Ovary (tissue), 3 donors: ENCODE results near the gene DTNBP1.

Experiments used
- EP300 ChIP-seq: sonication (generic); formaldehyde crosslinking; IDR thresholded peaks from one replicate; pipeline ENCODE4 v1.6.1; 2017; ENCODE audit warnings: antibody characterized with exemption
- POLR2A ChIP-seq: fragments of 450-650 bp; IDR thresholded peaks from one replicate; pipeline ENCODE4 v1.6.1; 2017; ENCODE audit warnings: antibody characterized with exemption, mild to moderate bottlenecking, moderate library complexity
- TF ChIP-seq, protein P1 (sequence below), 3 donors: fragments of 450-650 bp in 2 of 3; fragments of 200-600 bp in 1 of 3; IDR thresholded peaks; one replicate each; pipeline versions ENCODE4 v1.5.1 to v1.8.0; 2016 to 2022; ENCODE audit warnings: antibody characterized with exemption in 3 of 3, mild to moderate bottlenecking in 1 of 3
- donor health status: DM: no; HTN: no; CAD: no.

DNA sequence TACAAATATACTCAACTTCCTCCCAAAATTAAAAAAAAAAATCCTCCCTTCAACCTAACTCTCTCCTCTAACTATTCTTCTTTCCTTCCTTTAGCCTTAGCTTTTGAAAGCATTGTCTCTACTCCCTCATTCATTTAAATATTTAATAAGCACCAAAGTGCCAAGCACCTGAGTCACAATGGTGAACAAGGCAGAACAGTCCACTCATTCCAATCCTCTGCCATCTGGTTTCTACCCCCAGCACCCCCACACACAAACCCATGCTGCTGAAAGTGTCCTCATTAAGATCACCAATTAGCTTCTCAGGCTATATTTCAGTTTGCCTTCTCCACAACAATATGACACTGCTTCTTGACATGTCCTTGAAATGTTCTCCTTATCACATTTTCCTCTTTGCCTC, 76.3 kb downstream of the DTNBP1 start:
- TF ChIP-seq, protein P1, sequence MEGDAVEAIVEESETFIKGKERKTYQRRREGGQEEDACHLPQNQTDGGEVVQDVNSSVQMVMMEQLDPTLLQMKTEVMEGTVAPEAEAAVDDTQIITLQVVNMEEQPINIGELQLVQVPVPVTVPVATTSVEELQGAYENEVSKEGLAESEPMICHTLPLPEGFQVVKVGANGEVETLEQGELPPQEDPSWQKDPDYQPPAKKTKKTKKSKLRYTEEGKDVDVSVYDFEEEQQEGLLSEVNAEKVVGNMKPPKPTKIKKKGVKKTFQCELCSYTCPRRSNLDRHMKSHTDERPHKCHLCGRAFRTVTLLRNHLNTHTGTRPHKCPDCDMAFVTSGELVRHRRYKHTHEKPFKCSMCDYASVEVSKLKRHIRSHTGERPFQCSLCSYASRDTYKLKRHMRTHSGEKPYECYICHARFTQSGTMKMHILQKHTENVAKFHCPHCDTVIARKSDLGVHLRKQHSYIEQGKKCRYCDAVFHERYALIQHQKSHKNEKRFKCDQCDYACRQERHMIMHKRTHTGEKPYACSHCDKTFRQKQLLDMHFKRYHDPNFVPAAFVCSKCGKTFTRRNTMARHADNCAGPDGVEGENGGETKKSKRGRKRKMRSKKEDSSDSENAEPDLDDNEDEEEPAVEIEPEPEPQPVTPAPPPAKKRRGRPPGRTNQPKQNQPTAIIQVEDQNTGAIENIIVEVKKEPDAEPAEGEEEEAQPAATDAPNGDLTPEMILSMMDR (IDR thresholded peaks at IDR 0.05): no peak
- TF ChIP-seq EP300 (no peak), POLR2A (no peak)
